ENCODE data around the gene GPR173.

The GPR173 gene

GRCh38 chrX:53080628-53081580 is 32.3 kb downstream of the GPR173 start:
- peak overlapping the region; percentile 21 for H3K4me3 ChIP-seq (ENCODE audit: extremely low read depth, insufficient read depth, low read length, poor library complexity, severe bottlenecking)
- WGBS, 2 experiments (ENCODE audit: insufficient coverage in 2 of 2) = 100% methylated on average over 1 of the region's 17 CpGs; no CpG with 5 or more reads in 1 of the 2 experiments
- H3K9me3 ChIP-seq (ENCODE audit: control insufficient read depth, low read length) = no peaks in the 10 kb centered on the region
- peaks cover 5% of the 10 kb centered on the region for H3K4me1 ChIP-seq (ENCODE audit: control insufficient read depth, insufficient read depth, low read length, poor library complexity, severe bottlenecking)
- H3K36me3 ChIP-seq (ENCODE audit: control insufficient read depth, insufficient read depth, low read length) = peaks cover 17% of the 10 kb centered on the region
- H3K27ac ChIP-seq (ENCODE audit: low read depth, low read length, severe bottlenecking) = peak overlapping the region; percentile 64

- H3K4me3 ChIP-seq (ENCODE audit: extremely low read depth, insufficient read depth, low read length, poor library complexity, severe bottlenecking) = peak within 1 kb of the TSS; percentile 64
- 0 to 8% methylated on average over 5 to 11 of the region's 86 CpGs for WGBS, 2 experiments (ENCODE audit: insufficient coverage in 2 of 2)
Measured at GRCh38 chrX:53081925-53082772, 33.6 kb downstream of the GPR173 start, which contains the start of gene TSPYL2. TSPYL2 (plus strand) TSS chrX:53082367; CDS start chrX:53082499, 132 bp downstream.

GRCh38 chrX:53082773-53083616 is 34.4 kb downstream of the GPR173 start:
- peaks cover 5% of the 10 kb centered on the region for H3K4me1 ChIP-seq (ENCODE audit: control insufficient read depth, insufficient read depth, low read length, poor library complexity, severe bottlenecking)
- peaks cover 20% of the 10 kb centered on the region for H3K36me3 ChIP-seq (ENCODE audit: control insufficient read depth, insufficient read depth, low read length)
- H3K4me3 ChIP-seq (ENCODE audit: extremely low read depth, insufficient read depth, low read length, poor library complexity, severe bottlenecking) = peak overlapping the region; percentile 64
- H3K9me3 ChIP-seq (ENCODE audit: control insufficient read depth, low read length) = no peaks in the 10 kb centered on the region
- peak overlapping the region; percentile 78 for H3K27ac ChIP-seq (ENCODE audit: low read depth, low read length, severe bottlenecking)
- 0 to 14% methylated on average over 12 to 16 of the region's 31 CpGs for WGBS, 2 experiments (ENCODE audit: insufficient coverage in 2 of 2)

More at GRCh38 chrX:53081925-53082772, 33.6 kb downstream of the GPR173 start, which contains the start of gene TSPYL2:
- peaks cover 20% of the 10 kb centered on the region for H3K36me3 ChIP-seq (ENCODE audit: control insufficient read depth, insufficient read depth, low read length)
- H3K9me3 ChIP-seq (ENCODE audit: control insufficient read depth, low read length) = no peaks in the 10 kb centered on the region
- peak within 1 kb of the TSS; percentile 87 for H3K27ac ChIP-seq (ENCODE audit: low read depth, low read length, severe bottlenecking)
- H3K4me1 ChIP-seq (ENCODE audit: control insufficient read depth, insufficient read depth, low read length, poor library complexity, severe bottlenecking) = peaks cover 5% of the 10 kb centered on the region

GRCh38 chrX:53084043-53084570 is 35.5 kb downstream of the GPR173 start:
- WGBS, 2 experiments (ENCODE audit: insufficient coverage in 2 of 2) = 100% methylated on average over 1 to 2 of the region's 4 CpGs
- H3K36me3 ChIP-seq (ENCODE audit: control insufficient read depth, insufficient read depth, low read length) = peaks cover 20% of the 10 kb centered on the region
- H3K9me3 ChIP-seq (ENCODE audit: control insufficient read depth, low read length) = no peaks in the 10 kb centered on the region
- H3K4me1 ChIP-seq (ENCODE audit: control insufficient read depth, insufficient read depth, low read length, poor library complexity, severe bottlenecking) = peaks cover 5% of the 10 kb centered on the region
- no peak overlapping the region for H3K27ac ChIP-seq (ENCODE audit: low read depth, low read length, severe bottlenecking)
- H3K4me3 ChIP-seq (ENCODE audit: extremely low read depth, insufficient read depth, low read length, poor library complexity, severe bottlenecking) = no peak overlapping the region

GRCh38 chrX:53084863-53085262 is 36.3 kb downstream of the GPR173 start:
- no peak overlapping the region for H3K4me3 ChIP-seq (ENCODE audit: extremely low read depth, insufficient read depth, low read length, poor library complexity, severe bottlenecking)
- peaks cover 5% of the 10 kb centered on the region for H3K4me1 ChIP-seq (ENCODE audit: control insufficient read depth, insufficient read depth, low read length, poor library complexity, severe bottlenecking)
- 100% methylated on average over 4 of the region's 9 CpGs; no CpG with 5 or more reads in 1 of the 2 experiments for WGBS, 2 experiments (ENCODE audit: insufficient coverage in 2 of 2)
- no peaks in the 10 kb centered on the region for H3K9me3 ChIP-seq (ENCODE audit: control insufficient read depth, low read length)
- H3K27ac ChIP-seq (ENCODE audit: low read depth, low read length, severe bottlenecking) = no peak overlapping the region
- peaks cover 20% of the 10 kb centered on the region for H3K36me3 ChIP-seq (ENCODE audit: control insufficient read depth, insufficient read depth, low read length)

- Histone ChIP-seq H3K4me3 (ENCODE audit: extremely low read depth, insufficient read depth, low read length, poor library complexity, severe bottlenecking) (no peak overlapping the region), H3K27ac (ENCODE audit: low read depth, low read length, severe bottlenecking) (no peak overlapping the region), H3K4me1 (ENCODE audit: control insufficient read depth, insufficient read depth, low read length, poor library complexity, severe bottlenecking) (peaks cover 5% of the 10 kb centered on the region), H3K9me3 (ENCODE audit: control insufficient read depth, low read length) (no peaks in the 10 kb centered on the region), H3K36me3 (ENCODE audit: control insufficient read depth, insufficient read depth, low read length) (peaks cover 20% of the 10 kb centered on the region)
- 91 to 99% methylated on average over 10 to 11 of the region's 17 CpGs for WGBS, 2 experiments (ENCODE audit: insufficient coverage in 2 of 2)
Measured at GRCh38 chrX:53085661-53086229, 37.2 kb downstream of the GPR173 start.

GRCh38 chrX:53086464-53086863 is 37.9 kb downstream of the GPR173 start:
- WGBS, 2 experiments (ENCODE audit: insufficient coverage in 2 of 2) = 89 to 96% methylated on average over 3 to 5 of the region's 6 CpGs
- H3K4me1 ChIP-seq (ENCODE audit: control insufficient read depth, insufficient read depth, low read length, poor library complexity, severe bottlenecking) = peaks cover 5% of the 10 kb centered on the region
- H3K9me3 ChIP-seq (ENCODE audit: control insufficient read depth, low read length) = no peaks in the 10 kb centered on the region
- no peak overlapping the region for H3K27ac ChIP-seq (ENCODE audit: low read depth, low read length, severe bottlenecking)
- H3K36me3 ChIP-seq (ENCODE audit: control insufficient read depth, insufficient read depth, low read length) = peaks cover 20% of the 10 kb centered on the region
- no peak overlapping the region for H3K4me3 ChIP-seq (ENCODE audit: extremely low read depth, insufficient read depth, low read length, poor library complexity, severe bottlenecking)

GRCh38 chrX:53087388-53087831 is 38.8 kb downstream of the GPR173 start:
- WGBS, 2 experiments (ENCODE audit: insufficient coverage in 2 of 2) = 80 to 100% methylated on average over 1 of the region's 3 CpGs
- Histone ChIP-seq H3K9me3 (ENCODE audit: control insufficient read depth, low read length) (no peaks in the 10 kb centered on the region), H3K36me3 (ENCODE audit: control insufficient read depth, insufficient read depth, low read length) (peaks cover 20% of the 10 kb centered on the region), H3K4me1 (ENCODE audit: control insufficient read depth, insufficient read depth, low read length, poor library complexity, severe bottlenecking) (peaks cover 5% of the 10 kb centered on the region), H3K27ac (ENCODE audit: low read depth, low read length, severe bottlenecking) (no peak overlapping the region), H3K4me3 (ENCODE audit: extremely low read depth, insufficient read depth, low read length, poor library complexity, severe bottlenecking) (no peak overlapping the region)

GRCh38 chrX:53088136-53088974 is 39.8 kb downstream of the GPR173 start:
- peaks cover 20% of the 10 kb centered on the region for H3K36me3 ChIP-seq (ENCODE audit: control insufficient read depth, insufficient read depth, low read length)
- H3K9me3 ChIP-seq (ENCODE audit: control insufficient read depth, low read length) = no peaks in the 10 kb centered on the region
- peaks cover 5% of the 10 kb centered on the region for H3K4me1 ChIP-seq (ENCODE audit: control insufficient read depth, insufficient read depth, low read length, poor library complexity, severe bottlenecking)
- H3K27ac ChIP-seq (ENCODE audit: low read depth, low read length, severe bottlenecking) = peak overlapping the region; percentile 59
- WGBS, 2 experiments (ENCODE audit: insufficient coverage in 2 of 2) = 16 to 24% methylated on average over 11 to 17 of the region's 51 CpGs
- peak overlapping the region; percentile 30 for H3K4me3 ChIP-seq (ENCODE audit: extremely low read depth, insufficient read depth, low read length, poor library complexity, severe bottlenecking)
